DOHH2 (cell line): ENCODE results near the gene SLC34A1.

ENCODE experiments used
- EZH2phosphoT487 ChIP-seq: fragments of 200-600 bp; sonication (generic); IDR thresholded peaks from 2 replicates; pipeline ENCODE4 v1.6.1; 2017; ENCODE audit warnings: borderline replicate concordance, mild to moderate bottlenecking, antibody characterized with exemption, low read length, moderate library complexity, mixed read lengths
- TF ChIP-seq, protein P1 (sequence below): fragments of 200-600 bp; sonication (generic); IDR thresholded peaks from one replicate; pipeline ENCODE4 v1.5.1; 2014; ENCODE audit warnings: antibody characterized with exemption, mild to moderate bottlenecking, low read depth, low read length; ENCODE audit not compliant: poor library complexity, severe bottlenecking

DNA sequence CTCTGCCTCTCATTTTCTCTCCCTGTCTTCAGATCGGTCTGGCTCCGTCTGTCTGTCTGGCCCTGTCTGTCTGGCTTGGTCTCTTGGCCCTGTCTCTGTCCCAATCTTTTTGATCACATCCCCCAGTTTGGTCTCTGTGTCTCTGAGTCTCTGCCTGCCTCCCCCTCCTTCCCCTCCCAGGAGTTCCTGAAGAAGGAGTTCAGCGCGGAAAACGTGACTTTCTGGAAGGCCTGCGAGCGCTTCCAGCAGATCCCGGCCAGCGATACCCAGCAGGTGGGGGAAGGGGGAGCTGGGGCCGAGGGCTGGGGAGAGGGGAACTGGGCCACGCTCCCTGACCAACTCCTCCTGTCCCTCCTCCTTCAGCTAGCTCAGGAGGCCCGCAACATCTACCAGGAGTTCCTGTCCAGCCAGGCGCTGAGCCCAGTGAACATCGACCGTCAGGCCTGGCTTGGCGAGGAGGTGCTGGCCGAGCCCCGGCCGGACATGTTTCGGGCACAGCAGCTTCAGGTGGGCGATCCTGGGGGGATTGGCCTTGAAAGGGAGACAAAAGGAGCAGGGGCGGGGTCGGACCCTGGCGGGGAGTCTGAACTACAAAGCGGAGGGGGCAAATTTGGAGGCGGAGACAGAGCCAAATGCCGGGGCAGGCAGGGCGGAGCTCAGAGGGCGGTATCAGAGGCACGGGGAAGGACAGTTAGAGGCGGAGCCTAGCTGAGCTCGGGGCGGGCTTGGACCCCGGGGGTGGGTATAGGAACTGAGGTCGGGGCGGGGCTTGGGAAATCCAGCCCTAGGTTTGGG lies 17.5 kb upstream of the SLC34A1 start:
- no peak for TF ChIP-seq EZH2phosphoT487
- TF ChIP-seq, protein P1, sequence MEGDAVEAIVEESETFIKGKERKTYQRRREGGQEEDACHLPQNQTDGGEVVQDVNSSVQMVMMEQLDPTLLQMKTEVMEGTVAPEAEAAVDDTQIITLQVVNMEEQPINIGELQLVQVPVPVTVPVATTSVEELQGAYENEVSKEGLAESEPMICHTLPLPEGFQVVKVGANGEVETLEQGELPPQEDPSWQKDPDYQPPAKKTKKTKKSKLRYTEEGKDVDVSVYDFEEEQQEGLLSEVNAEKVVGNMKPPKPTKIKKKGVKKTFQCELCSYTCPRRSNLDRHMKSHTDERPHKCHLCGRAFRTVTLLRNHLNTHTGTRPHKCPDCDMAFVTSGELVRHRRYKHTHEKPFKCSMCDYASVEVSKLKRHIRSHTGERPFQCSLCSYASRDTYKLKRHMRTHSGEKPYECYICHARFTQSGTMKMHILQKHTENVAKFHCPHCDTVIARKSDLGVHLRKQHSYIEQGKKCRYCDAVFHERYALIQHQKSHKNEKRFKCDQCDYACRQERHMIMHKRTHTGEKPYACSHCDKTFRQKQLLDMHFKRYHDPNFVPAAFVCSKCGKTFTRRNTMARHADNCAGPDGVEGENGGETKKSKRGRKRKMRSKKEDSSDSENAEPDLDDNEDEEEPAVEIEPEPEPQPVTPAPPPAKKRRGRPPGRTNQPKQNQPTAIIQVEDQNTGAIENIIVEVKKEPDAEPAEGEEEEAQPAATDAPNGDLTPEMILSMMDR = no peak
